ENCODE measurements around the gene RBM15.

RBM15 gene

DNA sequence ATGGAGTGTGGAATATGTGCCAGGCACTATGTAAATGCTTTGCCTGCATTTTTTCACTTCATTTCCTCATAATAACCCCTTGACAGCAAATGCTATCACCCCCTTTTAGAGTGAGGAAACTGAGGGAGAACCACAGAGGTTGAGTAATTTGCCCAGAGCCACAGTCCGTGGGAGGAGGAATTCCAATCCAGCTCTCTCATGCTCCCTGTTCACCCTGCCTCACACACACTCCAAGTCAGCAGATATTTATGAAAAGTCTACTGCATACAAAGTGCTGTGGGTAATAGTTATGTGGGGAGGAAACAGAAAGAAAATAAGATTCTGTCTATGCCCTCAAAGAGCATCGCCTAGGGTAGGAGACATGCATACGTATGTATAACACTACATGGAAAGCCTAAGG is 30.9 kb upstream of the RBM15 start:
- Histone ChIP-seq H3K9me3 (ENCODE audit: insufficient read depth, low read depth, low read length) (no peaks in the 10 kb centered on the region), H3K4me1 (ENCODE audit: insufficient read depth, low read length) (peaks cover 18% of the 10 kb centered on the region), H3K36me3 (ENCODE audit: insufficient read depth, low read length) (no peaks in the 10 kb centered on the region), H3K27me3 (ENCODE audit: insufficient read depth, low read length) (no peaks in the 10 kb centered on the region), H3K9ac (ENCODE audit: low read depth, low read length) (no peak overlapping the region), H3K4me3 (ENCODE audit: low read length) (no peak overlapping the region), H3K27ac (ENCODE audit: low read depth, low read length) (no peak overlapping the region)
- WGBS: 89% methylated on average over 3 of the region's 3 CpGs

DNA sequence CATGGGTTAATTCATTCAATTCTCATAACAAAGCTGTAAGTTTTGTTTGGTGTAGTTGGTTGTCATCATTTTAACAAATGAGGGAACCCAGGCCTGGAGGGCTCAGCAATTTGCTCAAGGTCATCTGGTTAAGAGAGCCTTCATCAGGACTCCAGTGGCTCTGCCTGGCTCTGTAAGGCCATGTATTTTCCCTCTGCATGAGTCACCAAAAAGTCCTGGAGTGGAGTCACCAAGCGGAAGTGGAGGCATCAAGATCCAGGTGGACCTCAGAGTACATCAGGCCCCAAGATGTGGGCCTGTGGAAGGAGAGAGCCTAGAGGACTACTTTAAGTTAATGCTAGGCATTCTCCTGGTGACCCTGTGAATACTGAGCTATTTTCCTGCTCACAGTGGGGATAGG is 30.0 kb upstream of the RBM15 start:
- H3K9ac ChIP-seq (ENCODE audit: low read depth, low read length): no peak overlapping the region
- H3K27ac ChIP-seq (ENCODE audit: low read depth, low read length): no peak overlapping the region
- 93% methylated on average over 1 of the region's 1 CpG for WGBS
- no peak overlapping the region for H3K4me3 ChIP-seq (ENCODE audit: low read length)
- no peaks in the 10 kb centered on the region for H3K27me3 ChIP-seq (ENCODE audit: insufficient read depth, low read length)
- peaks cover 19% of the 10 kb centered on the region for H3K4me1 ChIP-seq (ENCODE audit: insufficient read depth, low read length)
- no peaks in the 10 kb centered on the region for H3K36me3 ChIP-seq (ENCODE audit: insufficient read depth, low read length)
- no peaks in the 10 kb centered on the region for H3K9me3 ChIP-seq (ENCODE audit: insufficient read depth, low read depth, low read length)

DNA sequence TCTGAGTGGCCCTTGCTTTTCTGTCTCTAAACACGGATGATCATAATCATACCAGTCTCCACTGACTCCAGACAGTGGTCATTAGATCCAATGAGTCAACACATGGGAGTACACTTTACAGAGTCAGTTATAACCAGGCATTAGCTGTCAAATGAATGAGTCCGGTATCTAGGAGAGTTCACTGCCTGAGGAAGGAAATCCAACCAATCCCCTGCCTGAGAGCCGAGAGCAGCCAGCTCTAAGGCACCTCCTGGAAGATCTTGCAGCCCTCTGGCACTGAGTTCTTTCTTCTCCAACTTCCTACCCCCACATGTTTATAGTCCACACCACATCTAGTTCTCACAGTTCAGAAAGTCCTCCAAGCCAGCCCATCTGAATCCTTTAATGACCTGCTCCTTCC is 29.4 kb upstream of the RBM15 start:
- Histone ChIP-seq H3K9me3 (ENCODE audit: insufficient read depth, low read depth, low read length) (no peaks in the 10 kb centered on the region), H3K36me3 (ENCODE audit: insufficient read depth, low read length) (no peaks in the 10 kb centered on the region), H3K4me1 (ENCODE audit: insufficient read depth, low read length) (peaks cover 19% of the 10 kb centered on the region), H3K27me3 (ENCODE audit: insufficient read depth, low read length) (no peaks in the 10 kb centered on the region), H3K27ac (ENCODE audit: low read depth, low read length) (no peak overlapping the region), H3K9ac (ENCODE audit: low read depth, low read length) (no peak overlapping the region), H3K4me3 (ENCODE audit: low read length) (no peak overlapping the region)
- 87% methylated on average over 3 of the region's 3 CpGs for WGBS

DNA sequence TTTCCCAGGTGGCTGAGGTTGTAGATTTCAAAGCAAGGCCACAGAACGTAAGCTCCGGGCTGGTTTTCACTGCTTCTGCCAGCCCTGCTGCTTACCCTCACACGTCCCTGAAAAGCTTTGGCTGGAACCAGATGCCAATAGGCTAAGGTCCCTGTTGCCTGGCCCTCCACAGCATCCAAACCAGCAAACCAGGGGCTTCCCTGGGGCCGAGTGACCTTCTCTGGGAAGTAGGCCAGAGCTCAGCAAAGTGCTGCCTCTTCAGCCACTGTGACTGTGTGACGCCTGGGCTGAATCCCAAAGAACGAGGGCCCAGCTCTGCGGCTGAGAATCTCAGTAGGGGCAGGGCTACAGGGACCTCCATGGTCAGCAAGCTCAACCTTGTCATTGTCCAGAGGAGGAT is 28.9 kb upstream of the RBM15 start:
- WGBS: 89% methylated on average over 7 of the region's 7 CpGs
- H3K9ac ChIP-seq (ENCODE audit: low read depth, low read length): no peak overlapping the region
- H3K27ac ChIP-seq (ENCODE audit: low read depth, low read length): no peak overlapping the region
- peaks cover 19% of the 10 kb centered on the region for H3K4me1 ChIP-seq (ENCODE audit: insufficient read depth, low read length)
- H3K36me3 ChIP-seq (ENCODE audit: insufficient read depth, low read length): no peaks in the 10 kb centered on the region
- no peaks in the 10 kb centered on the region for H3K9me3 ChIP-seq (ENCODE audit: insufficient read depth, low read depth, low read length)
- no peaks in the 10 kb centered on the region for H3K27me3 ChIP-seq (ENCODE audit: insufficient read depth, low read length)
- no peak overlapping the region for H3K4me3 ChIP-seq (ENCODE audit: low read length)

DNA sequence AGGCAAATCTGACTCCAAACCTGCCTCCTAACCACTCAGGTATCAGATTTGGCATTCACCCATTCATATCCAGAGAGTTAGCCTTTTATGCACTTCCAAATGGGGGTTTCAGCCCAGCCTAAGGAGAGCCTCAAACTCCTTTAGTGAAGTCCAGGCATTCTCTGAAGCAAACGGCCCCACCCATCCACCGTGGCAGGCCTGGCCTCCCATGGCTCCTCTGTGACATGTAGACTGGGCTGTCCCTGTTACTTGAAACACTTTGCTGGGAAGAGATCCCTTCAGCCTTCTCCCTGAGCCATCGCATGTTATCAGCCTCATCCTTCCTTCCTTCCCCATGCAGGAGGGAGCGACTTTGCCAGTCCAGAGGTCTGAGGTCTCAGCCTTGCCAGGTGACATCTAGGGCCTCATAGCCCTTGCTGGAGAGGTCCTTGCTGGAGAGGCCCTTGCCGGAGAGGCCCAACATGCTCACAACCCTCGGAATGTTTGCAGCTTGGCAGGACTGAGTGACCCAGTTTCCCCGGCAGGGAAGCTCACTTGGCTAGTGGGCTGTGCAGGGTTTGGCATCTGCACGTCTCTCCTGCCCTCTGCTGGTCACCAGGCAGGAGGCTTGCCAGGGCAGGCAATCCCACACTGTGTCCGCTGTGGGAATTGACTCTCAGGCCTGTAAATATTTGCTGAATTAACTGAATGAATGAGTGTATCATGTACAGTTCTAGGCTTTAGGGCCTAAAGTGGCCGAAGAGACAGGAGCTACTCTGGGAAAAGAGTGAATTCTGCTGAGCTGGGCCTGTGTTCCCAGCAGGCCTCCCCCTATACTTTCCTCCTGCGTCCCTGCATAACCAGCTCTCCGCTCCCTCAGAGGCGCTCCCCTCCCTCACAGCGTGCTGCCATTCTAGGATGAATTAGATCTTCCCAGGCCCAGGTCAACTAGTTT is 26.7 kb upstream of the RBM15 start:
- Histone ChIP-seq H3K9ac (ENCODE audit: low read depth, low read length) (no peak overlapping the region), H3K36me3 (ENCODE audit: insufficient read depth, low read length) (no peaks in the 10 kb centered on the region), H3K27me3 (ENCODE audit: insufficient read depth, low read length) (no peaks in the 10 kb centered on the region), H3K4me3 (ENCODE audit: low read length) (peak overlapping the region; percentile 35), H3K9me3 (ENCODE audit: insufficient read depth, low read depth, low read length) (no peaks in the 10 kb centered on the region), H3K27ac (ENCODE audit: low read depth, low read length) (no peak overlapping the region), H3K4me1 (ENCODE audit: insufficient read depth, low read length) (peaks cover 19% of the 10 kb centered on the region)
- WGBS: 37% methylated on average over 14 of the region's 14 CpGs

DNA sequence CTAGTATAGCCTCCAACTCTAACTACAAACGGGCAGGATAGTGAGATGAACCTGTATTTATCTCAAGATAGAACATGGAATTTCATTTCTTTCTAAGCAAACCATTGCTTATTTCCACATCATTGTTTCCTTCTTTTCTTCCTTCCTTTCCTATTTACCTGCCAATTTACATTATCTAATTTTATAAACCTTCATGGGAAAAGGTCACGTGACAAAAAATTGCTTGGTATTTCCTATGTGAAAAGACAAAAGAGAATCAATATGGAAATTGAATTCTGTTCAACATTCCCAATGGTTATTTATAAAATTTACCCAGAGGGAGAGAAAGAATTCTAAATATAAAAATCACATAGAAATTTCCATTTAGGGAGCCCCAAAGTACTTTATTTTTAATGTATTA is 22.4 kb upstream of the RBM15 start:
- H3K4me3 ChIP-seq (ENCODE audit: low read length): no peak overlapping the region
- no peak overlapping the region for H3K27ac ChIP-seq (ENCODE audit: low read depth, low read length)
- 77% methylated on average over 1 of the region's 2 CpGs for WGBS
- H3K9ac ChIP-seq (ENCODE audit: low read depth, low read length): no peak overlapping the region
- H3K27me3 ChIP-seq (ENCODE audit: insufficient read depth, low read length): no peaks in the 10 kb centered on the region
- H3K9me3 ChIP-seq (ENCODE audit: insufficient read depth, low read depth, low read length): no peaks in the 10 kb centered on the region
- H3K36me3 ChIP-seq (ENCODE audit: insufficient read depth, low read length): no peaks in the 10 kb centered on the region
- peaks cover 7% of the 10 kb centered on the region; the same call in 1 of the 2 replicates for H3K4me1 ChIP-seq (ENCODE audit: insufficient read depth, low read length)

DNA sequence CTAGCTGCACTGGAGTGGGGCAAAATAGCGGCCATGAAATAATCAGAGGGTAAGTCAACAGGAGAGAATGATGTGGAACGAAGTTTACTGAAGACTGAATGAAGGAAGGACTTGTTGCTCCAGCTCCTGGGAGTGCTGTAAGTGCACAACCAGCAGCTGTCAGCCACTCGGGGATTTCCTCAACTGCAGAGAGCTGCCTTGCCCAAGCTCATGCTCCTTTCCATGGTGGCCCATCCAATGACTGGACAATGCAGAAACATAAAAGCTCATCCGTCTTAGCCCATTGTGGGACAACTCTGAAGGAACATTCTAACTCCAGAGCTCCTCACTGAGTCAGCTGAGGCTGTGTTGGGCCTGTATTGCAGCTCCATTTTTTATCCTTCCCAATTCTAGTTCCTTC is 21.1 kb upstream of the RBM15 start:
- no peak overlapping the region for H3K27ac ChIP-seq (ENCODE audit: low read depth, low read length)
- H3K36me3 ChIP-seq (ENCODE audit: insufficient read depth, low read length): no peaks in the 10 kb centered on the region
- no peaks in the 10 kb centered on the region for H3K27me3 ChIP-seq (ENCODE audit: insufficient read depth, low read length)
- no peak overlapping the region for H3K9ac ChIP-seq (ENCODE audit: low read depth, low read length)
- H3K4me1 ChIP-seq (ENCODE audit: insufficient read depth, low read length): peaks cover 4% of the 10 kb centered on the region; the same call in 1 of the 2 replicates
- H3K9me3 ChIP-seq (ENCODE audit: insufficient read depth, low read depth, low read length): no peaks in the 10 kb centered on the region
- H3K4me3 ChIP-seq (ENCODE audit: low read length): no peak overlapping the region
- 86% methylated on average over 4 of the region's 4 CpGs for WGBS

DNA sequence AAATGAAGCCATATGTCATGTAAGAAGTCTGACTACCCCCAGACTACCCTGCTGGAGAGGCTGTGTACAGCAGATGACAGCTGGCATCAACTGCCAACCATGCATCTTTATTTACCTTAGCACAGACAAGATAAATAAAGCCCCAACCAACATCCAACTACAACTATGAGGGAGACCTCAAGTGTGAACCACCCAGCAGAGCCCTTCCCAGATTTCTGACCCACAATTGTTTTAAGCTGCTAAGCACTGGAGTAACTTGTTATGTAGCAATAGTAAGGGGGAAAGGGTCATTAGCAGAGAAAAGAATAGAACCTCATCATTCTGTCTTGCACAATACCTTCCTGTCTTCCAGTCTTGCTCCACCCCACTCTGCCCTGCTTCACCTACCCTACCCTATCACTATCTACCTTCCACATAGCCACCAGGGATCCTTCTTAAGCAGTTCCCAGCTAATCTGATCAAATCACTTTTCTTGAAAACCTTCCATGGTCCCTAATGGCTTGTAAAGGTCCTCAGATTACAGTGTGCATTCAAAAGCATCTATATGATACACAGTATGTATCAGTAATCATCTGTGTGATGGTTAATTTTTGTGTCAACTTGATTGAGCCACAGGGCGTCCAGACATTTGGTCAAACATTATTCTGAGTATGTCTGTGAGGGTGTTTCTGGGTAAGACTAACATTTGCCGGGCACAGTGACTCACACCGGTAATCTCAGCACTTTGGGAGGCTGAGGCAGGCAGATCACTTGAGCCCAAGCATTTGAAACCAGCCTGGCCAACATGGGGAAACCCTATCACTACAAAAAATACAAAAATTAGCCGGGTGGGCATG is 19.6 kb upstream of the RBM15 start:
- no peaks in the 10 kb centered on the region for H3K4me1 ChIP-seq (ENCODE audit: insufficient read depth, low read length)
- H3K27ac ChIP-seq (ENCODE audit: low read depth, low read length): no peak overlapping the region
- 89% methylated on average over 4 of the region's 4 CpGs for WGBS
- H3K9me3 ChIP-seq (ENCODE audit: insufficient read depth, low read depth, low read length): no peaks in the 10 kb centered on the region
- no peak overlapping the region for H3K4me3 ChIP-seq (ENCODE audit: low read length)
- no peak overlapping the region for H3K9ac ChIP-seq (ENCODE audit: low read depth, low read length)
- no peaks in the 10 kb centered on the region for H3K36me3 ChIP-seq (ENCODE audit: insufficient read depth, low read length)
- no peaks in the 10 kb centered on the region for H3K27me3 ChIP-seq (ENCODE audit: insufficient read depth, low read length)

DNA sequence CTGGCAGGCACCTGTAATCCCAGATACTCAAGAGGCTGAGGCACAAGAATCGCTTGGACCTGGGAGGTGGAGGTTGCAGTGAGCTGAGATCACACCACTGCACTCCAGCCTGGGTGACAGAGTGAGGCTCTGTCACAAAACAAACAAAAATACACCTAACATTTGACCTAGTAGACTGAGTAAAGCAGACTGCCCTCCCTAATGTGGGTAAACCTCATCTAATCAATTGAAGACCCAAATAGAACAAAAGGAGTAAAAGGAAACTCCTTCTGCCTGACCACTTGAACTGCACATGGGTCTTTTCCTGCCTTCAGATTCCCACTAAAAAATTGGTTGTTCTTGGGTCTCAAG is 19.0 kb upstream of the RBM15 start:
- Histone ChIP-seq H3K36me3 (ENCODE audit: insufficient read depth, low read length) (no peaks in the 10 kb centered on the region), H3K9ac (ENCODE audit: low read depth, low read length) (no peak overlapping the region), H3K27me3 (ENCODE audit: insufficient read depth, low read length) (no peaks in the 10 kb centered on the region), H3K4me1 (ENCODE audit: insufficient read depth, low read length) (no peaks in the 10 kb centered on the region), H3K27ac (ENCODE audit: low read depth, low read length) (no peak overlapping the region), H3K4me3 (ENCODE audit: low read length) (no peak overlapping the region), H3K9me3 (ENCODE audit: insufficient read depth, low read depth, low read length) (no peaks in the 10 kb centered on the region)
- whole genome bisulfite sequencing: 92% methylated on average over 1 of the region's 1 CpG

DNA sequence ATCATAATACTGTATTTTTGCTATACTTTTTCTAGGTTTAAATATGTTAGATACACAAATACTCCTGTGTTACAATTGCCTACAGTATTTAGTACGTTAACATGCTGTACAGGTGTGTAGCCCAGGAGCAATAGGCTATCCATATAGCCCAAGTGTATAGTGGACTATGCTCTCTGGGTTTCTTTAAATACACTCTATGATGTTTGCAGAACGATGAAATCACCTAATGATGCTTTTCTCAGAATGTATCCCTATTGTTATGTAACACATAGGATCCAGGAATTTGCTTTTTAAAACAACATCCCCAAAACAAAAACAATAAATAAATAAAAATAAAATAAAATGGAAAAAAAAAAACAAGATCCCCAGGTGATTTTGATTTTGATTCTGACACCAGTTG is 18.1 kb upstream of the RBM15 start:
- Histone ChIP-seq H3K27me3 (ENCODE audit: insufficient read depth, low read length) (no peaks in the 10 kb centered on the region), H3K9ac (ENCODE audit: low read depth, low read length) (no peak overlapping the region), H3K4me3 (ENCODE audit: low read length) (no peak overlapping the region), H3K27ac (ENCODE audit: low read depth, low read length) (no peak overlapping the region), H3K9me3 (ENCODE audit: insufficient read depth, low read depth, low read length) (no peaks in the 10 kb centered on the region), H3K4me1 (ENCODE audit: insufficient read depth, low read length) (no peaks in the 10 kb centered on the region), H3K36me3 (ENCODE audit: insufficient read depth, low read length) (no peaks in the 10 kb centered on the region)
- 100% methylated on average over 1 of the region's 2 CpGs for WGBS

DNA sequence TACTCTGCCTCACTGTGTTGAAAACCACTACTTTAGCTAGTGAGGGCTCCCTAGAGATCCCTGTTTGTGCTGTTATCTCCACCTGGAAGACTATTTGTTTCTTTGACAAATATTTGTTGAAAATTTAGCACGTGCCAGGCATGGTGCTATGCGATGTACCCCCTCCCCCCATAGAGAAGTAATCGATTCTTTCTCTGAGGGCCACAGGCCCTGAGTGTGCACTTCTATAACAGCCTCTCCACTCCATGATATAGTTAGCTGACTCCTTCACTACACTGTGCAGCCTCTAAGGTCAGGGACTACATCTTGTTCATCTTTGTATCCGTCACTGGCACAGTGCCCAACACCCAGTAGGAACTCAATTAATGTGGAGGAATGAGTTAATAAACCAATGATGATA is 17.3 kb upstream of the RBM15 start:
- Histone ChIP-seq H3K36me3 (ENCODE audit: insufficient read depth, low read length) (no peaks in the 10 kb centered on the region), H3K9me3 (ENCODE audit: insufficient read depth, low read depth, low read length) (no peaks in the 10 kb centered on the region), H3K4me3 (ENCODE audit: low read length) (no peak overlapping the region), H3K9ac (ENCODE audit: low read depth, low read length) (no peak overlapping the region), H3K4me1 (ENCODE audit: insufficient read depth, low read length) (no peaks in the 10 kb centered on the region), H3K27ac (ENCODE audit: low read depth, low read length) (no peak overlapping the region), H3K27me3 (ENCODE audit: insufficient read depth, low read length) (no peaks in the 10 kb centered on the region)
- WGBS: 86% methylated on average over 4 of the region's 4 CpGs
